T-helper 1 cell treated with Interleukin-12 subunit alpha and Interleukin-12 subunit beta and Interleukin-4 antibody, amounts not matched to agents 30 μg/mL and 1 μg/mL, for 36 hours (primary cell): ENCODE measurements around the gene ATG4B.
A peak's percentile ranks its signal among the peaks of the same experiment; 100 is the strongest.

Experiments used
- H3K27ac Mint-ChIP-seq: one replicate; pipeline ENCODE4 v1.8.0; 2021; ENCODE audit warnings: mild to moderate bottlenecking, mixed read lengths
- H3K27me3 Mint-ChIP-seq: one replicate; pipeline ENCODE4 v1.8.0; 2021; ENCODE audit warnings: low read depth, mixed read lengths
- H3K36me3 Mint-ChIP-seq: one replicate; pipeline ENCODE4 v1.8.0; 2021; ENCODE audit warnings: low read depth, mixed read lengths
- H3K4me1 Mint-ChIP-seq: one replicate; pipeline ENCODE4 v1.8.0; 2021; ENCODE audit warnings: low read depth, mixed read lengths
- H3K4me3 Mint-ChIP-seq: one replicate; pipeline ENCODE4 v1.8.0; 2021; ENCODE audit warnings: mild to moderate bottlenecking, moderate library complexity, mixed read lengths
- H3K9me3 Mint-ChIP-seq: one replicate; pipeline ENCODE4 v1.8.0; 2021; ENCODE audit warnings: mixed read lengths

ATG4B gene

DNA sequence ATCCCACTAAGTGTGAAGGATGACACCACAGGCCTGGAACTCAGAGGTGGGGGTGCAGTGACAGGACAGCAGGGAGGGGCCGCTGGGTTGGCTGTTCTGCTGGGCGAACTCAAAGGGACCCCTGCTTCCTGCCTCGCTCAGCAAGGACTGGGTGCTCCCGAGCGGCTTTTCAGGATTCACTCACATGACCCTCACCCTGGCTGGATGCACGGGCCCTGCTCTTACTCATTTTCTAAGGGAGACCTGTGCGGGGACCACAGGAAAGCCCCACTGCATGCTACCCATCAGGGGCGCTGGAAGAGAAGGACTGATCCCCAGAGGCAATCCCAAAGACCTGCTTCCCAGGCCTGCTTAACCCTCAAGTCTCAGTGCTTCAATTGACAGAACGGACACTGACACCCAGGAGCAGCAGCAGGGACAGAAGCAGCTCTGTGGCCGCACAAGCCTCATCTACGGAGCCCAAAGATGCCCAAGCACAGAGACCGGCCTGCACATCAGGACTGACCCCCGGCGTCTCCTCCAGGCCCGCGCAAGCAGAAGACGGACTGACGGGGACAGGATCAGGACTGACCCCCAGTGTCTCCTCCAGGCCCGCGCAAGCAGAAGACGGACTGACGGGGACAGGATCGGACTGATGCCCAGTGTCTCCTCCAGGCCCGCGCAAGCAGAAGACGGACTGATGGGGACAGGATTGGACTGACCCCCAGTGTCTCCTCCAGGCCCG is 30.2 kb upstream of the ATG4B start:
- no peak overlapping the region for H3K27ac Mint-ChIP-seq
- no peaks in the 10 kb centered on the region for H3K27me3 Mint-ChIP-seq
- H3K36me3 Mint-ChIP-seq: peaks cover 11% of the 10 kb centered on the region
- peaks cover 18% of the 10 kb centered on the region for H3K4me1 Mint-ChIP-seq
- H3K4me3 Mint-ChIP-seq: no peak overlapping the region
- no peaks in the 10 kb centered on the region for H3K9me3 Mint-ChIP-seq

DNA sequence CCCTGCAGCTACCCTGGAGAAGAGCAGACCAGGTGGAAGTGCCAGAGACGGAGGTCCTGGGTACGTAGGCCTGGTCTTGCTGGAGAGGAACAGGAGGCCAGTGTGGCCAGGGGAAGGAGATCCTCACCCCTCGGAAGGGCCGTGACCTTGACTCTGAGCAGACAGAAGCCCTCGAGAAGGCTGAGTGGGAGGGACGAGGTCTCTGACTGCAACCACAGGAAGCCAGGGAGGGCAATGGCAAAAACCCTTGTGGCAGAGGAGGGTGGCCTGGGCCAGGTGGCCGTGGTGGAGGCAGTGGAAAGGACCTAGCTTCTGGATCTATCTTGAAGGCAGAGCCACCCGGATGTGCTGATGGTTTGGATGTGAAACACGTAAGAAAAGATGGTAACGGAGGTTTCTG is 28.6 kb upstream of the ATG4B start:
- no peaks in the 10 kb centered on the region for H3K27me3 Mint-ChIP-seq
- H3K27ac Mint-ChIP-seq: peak overlapping the region; percentile 28
- H3K36me3 Mint-ChIP-seq: peaks cover 8% of the 10 kb centered on the region
- H3K9me3 Mint-ChIP-seq: no peaks in the 10 kb centered on the region
- peaks cover 18% of the 10 kb centered on the region for H3K4me1 Mint-ChIP-seq
- peak overlapping the region; percentile 60 for H3K4me3 Mint-ChIP-seq

DNA sequence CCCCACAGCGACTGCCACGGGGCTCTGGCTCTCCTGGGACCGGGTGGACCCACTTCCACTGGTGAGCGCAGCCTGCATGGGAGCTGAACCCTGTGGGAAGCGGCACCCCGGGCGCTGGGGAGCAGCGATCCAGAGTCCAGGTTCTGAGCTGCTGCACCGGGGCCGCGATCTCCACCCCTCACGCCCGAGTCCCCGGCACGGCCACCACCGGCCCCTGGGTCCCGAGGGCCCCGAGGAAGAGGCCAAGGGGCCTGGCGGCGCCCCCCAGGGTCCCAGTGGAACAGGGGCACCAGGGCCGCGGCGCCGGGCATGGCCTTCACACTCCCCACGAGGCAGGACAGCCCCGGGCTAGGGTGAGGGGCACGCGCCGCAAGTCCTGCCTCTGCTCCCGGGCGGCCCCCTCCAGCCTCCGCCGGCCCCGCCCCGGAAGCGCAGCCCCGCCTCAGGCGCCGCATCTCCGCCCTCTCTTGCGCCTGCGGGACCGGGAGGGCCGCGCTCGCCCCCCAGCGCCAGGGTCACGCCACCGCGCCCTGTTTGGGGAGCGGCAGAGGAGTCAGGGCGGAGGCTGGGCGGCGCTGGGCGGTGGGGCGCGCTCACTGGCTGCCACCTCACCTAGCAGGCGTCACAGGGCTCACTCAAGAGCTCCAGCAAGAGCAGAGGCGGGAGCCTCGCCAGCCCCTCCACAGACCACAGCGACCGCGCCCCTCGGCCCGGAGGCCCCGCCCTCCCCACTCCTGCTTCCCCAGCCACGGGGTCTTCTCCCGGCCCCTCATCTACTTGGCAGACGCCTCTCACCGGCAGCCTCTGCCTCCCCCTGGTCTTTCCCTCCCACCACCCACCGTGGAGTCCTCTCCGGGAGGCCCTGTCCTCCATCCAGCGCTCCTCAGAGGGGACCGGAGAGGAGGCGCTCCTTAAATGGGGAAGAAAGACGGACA is 27.4 kb upstream of the ATG4B start:
- no peaks in the 10 kb centered on the region for H3K9me3 Mint-ChIP-seq
- H3K4me1 Mint-ChIP-seq: peaks cover 18% of the 10 kb centered on the region
- peak overlapping the region; percentile 76 for H3K27ac Mint-ChIP-seq
- peak overlapping the region; percentile 16 for H3K4me3 Mint-ChIP-seq
- H3K27me3 Mint-ChIP-seq: no peaks in the 10 kb centered on the region
- H3K36me3 Mint-ChIP-seq: peaks cover 8% of the 10 kb centered on the region

DNA sequence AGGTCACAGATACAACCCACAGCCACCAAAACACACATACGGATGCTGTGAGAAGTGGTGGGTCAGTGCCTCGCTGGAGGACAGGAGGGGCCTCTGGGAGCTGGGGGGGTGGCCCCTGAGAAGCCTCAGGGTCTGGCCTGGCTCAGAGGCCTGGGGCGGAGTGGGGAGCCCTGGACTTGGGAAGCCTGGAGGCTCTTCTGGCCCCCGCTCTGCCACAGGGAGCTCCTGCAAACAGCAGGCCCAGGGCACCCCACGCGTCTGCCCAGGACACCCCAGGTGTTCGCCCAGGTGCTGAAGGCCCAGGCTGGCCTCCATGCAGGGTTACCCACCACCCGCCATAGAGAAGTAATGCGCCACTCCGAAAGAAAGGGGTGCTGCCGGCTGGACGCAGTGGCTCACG is 26.4 kb upstream of the ATG4B start:
- Mint-ChIP-seq H3K36me3 (peaks cover 8% of the 10 kb centered on the region), H3K27me3 (no peaks in the 10 kb centered on the region), H3K27ac (no peak overlapping the region), H3K9me3 (no peaks in the 10 kb centered on the region), H3K4me3 (peak overlapping the region; percentile 16), H3K4me1 (peaks cover 20% of the 10 kb centered on the region)

DNA sequence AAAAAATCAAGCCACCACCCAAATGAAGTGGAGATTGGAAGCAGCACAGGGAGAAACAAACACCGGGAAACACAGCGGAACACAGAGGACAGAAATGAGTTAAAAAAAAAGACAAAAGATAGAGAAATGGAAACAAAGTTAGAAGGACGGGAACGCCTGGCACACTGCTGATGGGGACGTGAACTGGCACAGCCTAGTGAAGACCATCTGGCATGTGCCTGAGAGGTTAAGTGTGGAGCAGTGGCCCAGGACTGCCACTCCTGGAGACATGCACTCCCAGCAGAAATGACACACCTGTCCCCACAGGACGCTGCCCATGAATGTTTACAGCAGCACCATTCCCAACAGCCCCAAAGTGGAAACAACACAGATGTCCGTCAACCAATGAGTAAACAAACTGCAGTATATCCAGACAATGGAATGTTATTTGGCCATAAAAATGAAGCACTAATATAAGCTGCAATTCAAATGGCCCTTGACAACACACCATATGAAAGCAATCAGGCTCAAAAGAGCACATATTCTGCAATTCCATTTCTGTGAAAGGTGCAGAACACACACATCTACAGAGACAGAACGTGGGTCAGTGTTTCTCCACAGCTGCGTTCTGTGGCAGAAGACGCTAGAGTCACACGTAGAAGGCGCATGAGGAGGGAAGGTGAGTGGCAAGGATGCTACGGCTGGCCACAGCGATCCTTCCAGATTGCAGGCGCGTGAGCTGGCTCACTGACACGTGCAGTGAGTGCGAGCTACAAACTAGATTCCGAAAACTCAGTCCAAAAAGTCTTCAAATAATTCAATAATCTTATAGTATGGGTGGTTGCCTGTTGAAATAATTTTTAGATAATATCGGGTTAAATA is 25.1 kb upstream of the ATG4B start:
- H3K4me3 Mint-ChIP-seq: no peak overlapping the region
- no peaks in the 10 kb centered on the region for H3K27me3 Mint-ChIP-seq
- no peak overlapping the region for H3K27ac Mint-ChIP-seq
- no peaks in the 10 kb centered on the region for H3K9me3 Mint-ChIP-seq
- peaks cover 23% of the 10 kb centered on the region for H3K4me1 Mint-ChIP-seq
- peaks cover 7% of the 10 kb centered on the region for H3K36me3 Mint-ChIP-seq

DNA sequence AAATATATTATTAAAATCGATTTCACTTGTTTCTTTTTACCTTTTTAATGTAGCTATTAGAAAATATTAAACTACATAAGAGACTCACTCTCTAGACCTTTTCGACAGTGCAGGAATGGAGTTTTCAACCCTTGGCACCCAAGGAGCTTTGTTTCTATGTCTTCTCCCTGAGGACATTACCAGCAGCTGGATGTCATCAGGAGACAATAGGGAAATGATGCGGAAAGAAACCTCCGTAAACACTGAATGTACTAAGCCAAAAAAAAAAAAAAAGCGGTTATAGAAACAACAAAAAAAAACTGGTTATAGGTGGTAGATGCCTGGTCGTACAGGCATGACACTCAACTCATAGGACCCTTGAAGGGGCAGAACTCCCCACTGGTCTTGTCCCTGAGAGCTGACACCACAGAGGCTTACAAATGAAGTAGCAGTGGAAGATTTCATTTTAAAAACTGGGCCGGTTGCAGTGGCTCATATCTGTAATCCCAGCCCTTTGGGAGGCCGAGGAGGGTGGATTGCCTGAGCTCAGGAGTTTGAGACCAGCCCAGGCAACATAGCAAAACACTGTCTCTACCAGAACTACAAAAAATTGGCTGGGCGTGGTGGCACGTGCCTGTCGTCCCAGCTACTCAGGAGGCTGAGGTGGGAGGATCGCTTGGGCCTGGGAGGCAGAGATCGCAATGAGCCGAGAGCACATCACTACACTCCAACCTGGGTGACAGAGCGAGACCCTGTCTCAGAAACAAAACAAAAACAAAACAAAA is 24.3 kb upstream of the ATG4B start:
- no peaks in the 10 kb centered on the region for H3K27me3 Mint-ChIP-seq
- H3K4me1 Mint-ChIP-seq: peaks cover 27% of the 10 kb centered on the region
- no peak overlapping the region for H3K4me3 Mint-ChIP-seq
- H3K9me3 Mint-ChIP-seq: no peaks in the 10 kb centered on the region
- H3K36me3 Mint-ChIP-seq: peaks cover 6% of the 10 kb centered on the region
- peak overlapping the region; percentile 45 for H3K27ac Mint-ChIP-seq

DNA sequence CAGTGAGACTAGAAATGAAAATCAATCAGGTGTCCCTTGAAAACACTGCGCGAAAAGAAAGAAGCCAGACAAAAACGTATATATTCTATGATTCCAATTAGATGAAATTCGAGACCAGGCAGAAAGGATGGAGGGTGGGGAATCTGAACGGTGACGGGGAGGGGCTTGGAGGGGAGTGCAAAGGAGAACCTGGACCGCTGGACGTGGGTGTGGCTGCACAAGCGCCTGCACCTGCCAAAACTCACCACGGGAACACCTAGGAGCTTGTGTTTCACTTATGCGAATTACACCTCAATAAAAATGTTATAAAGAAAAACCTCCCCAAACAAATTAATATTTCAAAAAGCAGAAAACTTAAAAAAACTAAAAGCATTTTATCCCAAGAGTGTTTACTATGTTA is 22.5 kb upstream of the ATG4B start:
- H3K27ac Mint-ChIP-seq: peak overlapping the region; percentile 55
- no peaks in the 10 kb centered on the region for H3K9me3 Mint-ChIP-seq
- H3K27me3 Mint-ChIP-seq: no peaks in the 10 kb centered on the region
- H3K36me3 Mint-ChIP-seq: peaks cover 8% of the 10 kb centered on the region
- H3K4me3 Mint-ChIP-seq: no peak overlapping the region
- peaks cover 24% of the 10 kb centered on the region for H3K4me1 Mint-ChIP-seq

DNA sequence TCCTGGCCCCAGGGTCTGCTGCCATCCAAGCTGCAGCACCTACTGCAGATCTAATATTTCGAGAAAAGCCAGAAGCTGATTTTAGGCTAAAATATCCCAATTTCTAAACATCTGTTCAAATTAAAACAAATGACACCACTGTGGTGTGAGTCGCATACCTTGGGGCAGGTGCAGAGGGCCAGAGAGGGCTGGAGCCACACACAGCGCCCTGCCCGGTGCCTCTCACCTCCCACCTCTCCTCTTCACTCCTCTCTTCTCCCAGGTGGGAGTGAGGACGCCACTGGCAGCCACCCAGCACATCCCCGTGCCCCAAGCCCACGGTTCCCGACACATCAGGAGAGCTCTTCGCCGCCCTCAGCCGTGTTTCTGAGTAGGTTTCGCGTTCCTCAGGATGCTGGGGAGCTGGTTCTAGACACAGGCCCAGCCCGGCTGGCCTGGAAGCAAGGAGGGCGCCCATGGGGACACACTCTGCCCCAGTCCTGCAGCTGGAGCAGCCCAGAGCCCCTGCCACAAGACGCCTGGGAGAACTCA is 21.9 kb upstream of the ATG4B start:
- H3K9me3 Mint-ChIP-seq: no peaks in the 10 kb centered on the region
- peak overlapping the region; percentile 20 for H3K27ac Mint-ChIP-seq
- peaks cover 22% of the 10 kb centered on the region for H3K4me1 Mint-ChIP-seq
- peak overlapping the region; percentile 39 for H3K4me3 Mint-ChIP-seq
- H3K27me3 Mint-ChIP-seq: no peaks in the 10 kb centered on the region
- H3K36me3 Mint-ChIP-seq: peaks cover 8% of the 10 kb centered on the region

DNA sequence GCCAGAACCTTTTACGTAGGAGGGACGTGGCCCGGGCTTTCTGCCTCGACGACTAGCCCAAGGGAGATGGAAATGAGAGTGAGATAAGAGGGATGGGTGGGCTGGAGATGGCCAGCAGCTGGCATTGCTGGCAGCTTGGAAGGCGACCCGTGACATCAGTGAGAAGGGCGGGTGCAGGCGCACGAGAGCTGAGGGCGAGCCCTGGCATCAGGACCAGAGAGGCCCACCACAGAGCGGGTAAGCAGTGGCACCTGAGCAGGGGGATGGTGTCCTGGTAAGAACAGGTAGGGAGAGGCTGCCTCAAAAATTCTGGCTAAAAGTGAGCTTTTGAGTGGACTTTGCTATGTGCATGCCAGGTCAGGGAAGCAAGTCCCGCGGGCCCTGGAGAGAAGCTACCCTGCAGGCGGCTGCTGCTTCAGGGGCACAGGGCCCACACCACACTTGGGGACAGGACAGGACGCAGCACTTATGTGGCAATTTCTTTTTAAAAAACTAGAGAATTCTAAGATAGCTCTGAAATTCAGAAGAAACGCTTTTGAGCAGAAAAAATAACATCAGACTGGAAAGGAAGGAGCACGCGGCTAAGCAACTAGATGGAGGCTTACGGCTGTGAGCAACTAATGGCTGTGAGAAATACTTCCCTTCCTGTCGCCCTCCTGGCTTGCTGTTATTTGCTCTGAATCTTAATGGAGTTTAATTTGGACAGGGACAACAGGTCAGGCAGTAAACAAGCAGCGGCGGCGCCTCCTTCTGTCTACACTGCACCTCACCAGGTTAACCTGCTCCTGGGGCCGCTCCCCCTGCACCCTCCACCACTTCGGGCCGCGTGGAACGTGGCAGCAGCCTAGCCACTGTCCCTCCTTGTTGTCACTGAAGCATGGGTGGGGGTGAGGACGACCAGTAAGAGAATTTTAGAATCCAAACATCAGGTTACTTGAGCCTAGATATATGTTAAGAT is 21.0 kb upstream of the ATG4B start:
- H3K4me1 Mint-ChIP-seq: peaks cover 24% of the 10 kb centered on the region
- no peaks in the 10 kb centered on the region for H3K27me3 Mint-ChIP-seq
- H3K36me3 Mint-ChIP-seq: peaks cover 10% of the 10 kb centered on the region
- no peaks in the 10 kb centered on the region for H3K9me3 Mint-ChIP-seq
- peak overlapping the region; percentile 39 for H3K4me3 Mint-ChIP-seq
- H3K27ac Mint-ChIP-seq: peak overlapping the region; percentile 20

DNA sequence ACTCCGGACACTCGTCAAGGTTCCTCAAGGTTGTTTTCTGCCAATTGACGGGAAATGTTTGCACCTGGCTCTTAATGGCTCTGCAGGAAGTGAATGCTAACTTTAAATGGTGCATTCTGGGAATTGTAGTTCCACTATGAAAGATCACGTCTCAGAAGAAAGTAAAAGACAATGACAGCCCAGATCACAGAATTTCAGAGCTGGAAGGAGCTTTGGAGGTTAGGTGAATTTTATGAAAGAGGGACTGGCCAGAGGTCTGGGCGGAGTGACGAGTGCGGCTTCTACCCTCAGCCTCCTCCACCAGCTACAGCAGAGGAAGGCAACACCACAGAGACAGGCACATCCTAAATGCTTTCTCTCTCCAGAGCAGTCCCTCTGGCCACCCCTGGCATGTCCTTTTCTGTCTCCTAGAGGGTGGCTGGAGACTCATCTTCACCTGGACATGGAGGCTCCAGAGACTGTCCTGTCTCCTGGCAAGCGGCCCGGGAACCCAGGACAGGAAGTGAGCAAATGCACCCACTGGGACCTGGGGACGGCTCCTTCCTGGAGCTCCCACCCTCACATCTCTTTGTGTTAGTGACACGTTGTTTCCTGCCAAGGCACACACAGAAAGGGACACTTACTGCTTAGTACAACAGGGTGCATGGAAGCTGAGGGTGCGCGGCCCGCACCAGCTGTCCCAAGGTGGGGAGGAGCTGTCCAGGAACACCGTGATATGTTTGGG is 19.9 kb upstream of the ATG4B start:
- Mint-ChIP-seq H3K9me3 (no peaks in the 10 kb centered on the region), H3K27me3 (no peaks in the 10 kb centered on the region), H3K27ac (peak overlapping the region; percentile 98), H3K4me1 (peaks cover 24% of the 10 kb centered on the region), H3K36me3 (peaks cover 10% of the 10 kb centered on the region), H3K4me3 (peak overlapping the region; percentile 87)

DNA sequence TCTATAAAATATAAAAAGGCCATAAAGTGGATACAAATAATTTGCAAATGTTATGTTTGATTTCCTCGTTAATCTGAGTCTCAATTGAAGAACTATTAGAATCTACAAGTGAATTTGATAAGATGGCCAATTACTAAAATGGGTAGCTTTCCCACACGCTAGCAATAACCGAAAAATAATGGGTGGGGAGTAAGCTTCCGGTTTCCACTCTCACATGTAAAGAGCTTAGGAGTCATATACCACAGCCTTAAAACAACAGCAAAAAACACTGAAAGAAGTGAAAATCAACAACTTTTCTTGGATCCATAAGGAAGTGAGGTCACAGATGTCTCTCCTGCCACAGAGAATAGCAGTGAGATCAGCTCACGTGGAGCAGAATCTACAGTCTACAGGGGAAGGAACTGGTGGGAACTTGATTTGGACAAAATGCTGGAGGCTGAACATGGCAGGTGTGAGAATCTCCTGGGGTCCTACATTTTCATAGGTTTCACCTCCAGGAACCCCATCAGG is 19.1 kb upstream of the ATG4B start:
- H3K4me3 Mint-ChIP-seq: no peak overlapping the region
- H3K27me3 Mint-ChIP-seq: no peaks in the 10 kb centered on the region
- peaks cover 10% of the 10 kb centered on the region for H3K36me3 Mint-ChIP-seq
- H3K9me3 Mint-ChIP-seq: no peaks in the 10 kb centered on the region
- H3K27ac Mint-ChIP-seq: peak overlapping the region; percentile 98
- H3K4me1 Mint-ChIP-seq: peaks cover 24% of the 10 kb centered on the region

DNA sequence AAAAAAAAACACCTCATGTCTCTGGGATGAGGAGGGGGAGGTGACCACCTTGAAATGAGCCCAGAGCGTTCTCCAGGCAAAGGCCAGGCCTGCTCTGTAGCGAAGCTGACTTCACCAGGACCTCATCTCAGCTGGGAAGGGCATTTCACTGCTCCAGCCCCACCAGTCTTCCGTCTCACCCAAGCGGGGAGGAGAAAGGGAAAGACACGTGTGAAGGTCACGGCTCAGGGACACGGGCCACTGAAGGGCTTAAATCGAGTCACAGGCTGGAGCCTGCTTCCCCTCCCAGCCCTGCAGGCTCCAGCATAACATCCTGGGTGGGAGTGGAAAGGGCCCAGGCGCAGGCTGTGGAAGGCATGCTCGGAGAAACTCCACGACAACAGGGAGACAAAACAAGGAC is 18.7 kb upstream of the ATG4B start:
- Mint-ChIP-seq H3K9me3 (no peaks in the 10 kb centered on the region), H3K27ac (no peak overlapping the region), H3K4me3 (no peak overlapping the region), H3K27me3 (no peaks in the 10 kb centered on the region), H3K36me3 (peaks cover 10% of the 10 kb centered on the region), H3K4me1 (peaks cover 24% of the 10 kb centered on the region)
